Left ventricle myocardium inferior (tissue), 1 donor: ENCODE measurements around the gene PRKD2. TPM values are rescaled to one million over a fixed set of nuclear protein-coding genes. Genes with fewer than 3 reads are reported as not detected.

Source experiments
- DNase-seq: peaks from one replicate; pipeline ENCODE4 v3.0.0-alpha.2; 2020
- H3K27ac ChIP-seq: fragments of 200-600 bp; replicated peaks from 2 replicates; pipeline ENCODE4 v1.8.0; 2021
- H3K27me3 ChIP-seq: fragments of 200-600 bp; 2 replicates; pipeline ENCODE4 v1.8.0; 2021; ENCODE audit warnings: low read depth
- H3K36me3 ChIP-seq: fragments of 200-600 bp; 2 replicates; pipeline ENCODE4 v1.8.0; 2021
- H3K4me1 ChIP-seq: fragments of 200-600 bp; 2 replicates; pipeline ENCODE4 v1.8.0; 2021
- H3K4me3 ChIP-seq: fragments of 200-600 bp; 2 replicates; pipeline ENCODE4 v1.8.0; 2021; ENCODE audit warnings: mild to moderate bottlenecking, moderate library complexity
- H3K9me3 ChIP-seq: fragments of 200-600 bp; replicated peaks from 2 replicates; pipeline ENCODE4 v1.8.0; 2021
- intact Hi-C: fragments of 100-400 bp; cut with micrococcal nuclease; formaldehyde crosslinking; loops from one replicate; pipeline ENCODE4 v1.11.0; 2022
- total RNA-seq: library from RNA; stranded (reverse); fragmentation: NEBNext Ultra II Directional; extraction: Animal tissue kit (Norgen Biotek cat#: 25700); gene quantifications from one replicate; pipeline ENCODE4 v1.2.1, GENCODE V29; 2021
- TF ChIP-seq, protein P1 (sequence below): fragments of 200-600 bp; IDR thresholded peaks from 2 replicates; pipeline ENCODE4 v1.8.0; 2021; ENCODE audit warnings: antibody characterized with exemption, mild to moderate bottlenecking, borderline replicate concordance
- donor health status: DM: no; HTN: yes; CAD: no; lungs with severe emphysema.

The PRKD2 gene
- total RNA-seq, 1 donor from 2014 or later: 7.9 TPM

DNA sequence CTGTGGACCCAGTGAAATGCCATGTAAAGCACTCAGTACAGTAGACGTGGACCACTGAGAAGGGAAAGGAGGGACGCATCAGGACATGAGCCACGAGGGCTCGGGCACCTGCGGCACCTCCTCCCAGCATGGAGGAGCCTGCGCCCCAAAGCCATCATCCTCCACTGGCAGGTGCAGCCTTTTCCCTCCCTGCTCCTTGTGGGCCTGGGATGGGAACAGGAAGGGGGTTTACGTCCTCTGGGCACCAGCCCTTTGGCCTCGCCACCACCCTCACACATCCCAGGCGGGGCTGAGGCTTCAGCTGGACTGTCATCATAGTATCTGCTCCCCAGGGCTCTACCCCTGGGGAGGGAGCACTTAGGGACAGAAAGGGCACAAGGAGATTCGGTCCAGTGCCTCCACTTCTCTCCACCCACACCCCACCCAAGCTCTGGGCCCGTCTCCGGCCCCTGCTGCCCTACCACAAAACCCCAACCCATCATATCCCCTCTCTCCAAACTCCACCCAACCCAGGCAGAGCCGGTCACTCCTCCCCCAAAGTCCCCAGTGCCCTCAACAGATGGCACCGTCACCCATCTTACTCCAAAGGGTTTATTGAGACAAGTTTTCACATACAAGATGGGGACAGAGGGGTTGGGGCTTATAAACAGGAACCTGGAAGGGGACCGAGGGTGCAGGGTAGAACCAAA lies 2.2 kb upstream of the PRKD2 start:
- Histone ChIP-seq H3K27ac (peak overlapping the region; percentile 90), H3K27me3 (no peaks in the 10 kb centered on the region), H3K4me1 (peaks cover 48% of the 10 kb centered on the region), H3K9me3 (no peaks in the 10 kb centered on the region), H3K4me3 (no peak overlapping the region), H3K36me3 (peaks cover 45% of the 10 kb centered on the region)
- intact Hi-C loops: no loop called here
- no peak for DNase-seq
- TF ChIP-seq, protein P1, sequence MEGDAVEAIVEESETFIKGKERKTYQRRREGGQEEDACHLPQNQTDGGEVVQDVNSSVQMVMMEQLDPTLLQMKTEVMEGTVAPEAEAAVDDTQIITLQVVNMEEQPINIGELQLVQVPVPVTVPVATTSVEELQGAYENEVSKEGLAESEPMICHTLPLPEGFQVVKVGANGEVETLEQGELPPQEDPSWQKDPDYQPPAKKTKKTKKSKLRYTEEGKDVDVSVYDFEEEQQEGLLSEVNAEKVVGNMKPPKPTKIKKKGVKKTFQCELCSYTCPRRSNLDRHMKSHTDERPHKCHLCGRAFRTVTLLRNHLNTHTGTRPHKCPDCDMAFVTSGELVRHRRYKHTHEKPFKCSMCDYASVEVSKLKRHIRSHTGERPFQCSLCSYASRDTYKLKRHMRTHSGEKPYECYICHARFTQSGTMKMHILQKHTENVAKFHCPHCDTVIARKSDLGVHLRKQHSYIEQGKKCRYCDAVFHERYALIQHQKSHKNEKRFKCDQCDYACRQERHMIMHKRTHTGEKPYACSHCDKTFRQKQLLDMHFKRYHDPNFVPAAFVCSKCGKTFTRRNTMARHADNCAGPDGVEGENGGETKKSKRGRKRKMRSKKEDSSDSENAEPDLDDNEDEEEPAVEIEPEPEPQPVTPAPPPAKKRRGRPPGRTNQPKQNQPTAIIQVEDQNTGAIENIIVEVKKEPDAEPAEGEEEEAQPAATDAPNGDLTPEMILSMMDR: no peak

DNA sequence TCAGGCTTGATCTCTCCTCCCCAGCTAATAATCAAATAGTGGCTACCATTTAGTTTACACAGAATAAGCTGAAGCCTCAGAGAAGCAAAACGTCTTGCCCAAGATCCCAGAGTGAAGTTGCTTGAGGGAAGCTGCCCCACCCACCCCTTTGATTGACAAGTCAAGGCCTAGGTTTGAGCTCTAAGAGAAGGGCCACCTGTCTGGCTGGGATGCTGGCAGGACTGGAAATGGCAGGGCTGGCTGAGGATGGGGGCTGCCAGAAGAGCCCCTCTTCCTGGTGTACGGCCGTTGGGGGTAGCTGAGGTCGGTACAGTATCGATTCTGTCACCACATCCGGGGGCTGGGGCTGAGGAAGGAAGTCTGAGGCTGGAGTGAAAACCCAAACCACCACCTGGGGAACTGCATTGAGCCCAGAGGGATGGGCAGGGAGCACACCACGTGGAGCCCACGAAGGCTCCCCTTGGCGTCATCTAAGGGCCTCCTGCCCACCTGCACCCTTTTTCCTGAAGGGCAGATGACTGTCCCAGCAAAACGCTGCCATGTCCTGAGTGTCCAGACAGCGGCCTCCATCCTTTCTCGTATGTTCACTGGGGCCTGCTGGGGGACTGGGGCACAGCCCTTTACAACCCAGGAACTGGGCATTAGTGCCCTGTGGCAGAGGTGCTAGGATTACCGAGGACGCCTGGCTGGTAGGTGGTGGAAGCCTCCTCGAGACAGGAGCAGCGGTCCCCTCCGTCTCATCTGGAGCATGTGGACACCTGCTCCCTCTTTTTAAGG lies 1.4 kb upstream of the PRKD2 start:
- Histone ChIP-seq H3K27ac (peak overlapping the region; percentile 90), H3K36me3 (peaks cover 40% of the 10 kb centered on the region), H3K9me3 (no peaks in the 10 kb centered on the region), H3K27me3 (no peaks in the 10 kb centered on the region), H3K4me1 (peaks cover 55% of the 10 kb centered on the region), H3K4me3 (peak overlapping the region; percentile 87)
- intact Hi-C loops: no loop called here
- TF ChIP-seq, protein P1: no peak
- no peak for DNase-seq

DNA sequence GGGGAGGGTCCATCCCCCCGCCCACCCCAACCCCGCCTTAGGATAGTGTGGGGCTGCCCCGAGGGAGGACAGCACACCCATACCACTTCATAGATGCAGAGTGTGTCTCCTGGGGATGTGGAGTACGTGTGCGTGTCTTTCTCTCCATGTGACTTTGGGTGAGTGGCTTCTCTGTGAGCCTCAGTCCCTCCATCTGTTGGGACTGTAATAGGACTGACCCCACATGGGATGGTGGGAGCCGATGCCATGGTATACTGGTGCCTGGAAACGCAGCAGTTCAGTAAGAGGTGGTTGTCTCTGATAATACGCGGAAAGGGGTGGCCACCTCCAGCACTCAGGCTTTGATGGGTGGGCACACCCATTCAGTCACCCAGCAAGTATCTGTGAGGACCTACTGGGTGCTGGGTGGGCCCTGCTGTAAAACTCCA lies 816 bp upstream of the PRKD2 start:
- Histone ChIP-seq H3K27me3 (no peaks in the 10 kb centered on the region), H3K36me3 (peaks cover 34% of the 10 kb centered on the region), H3K27ac (peak overlapping the region; percentile 90), H3K9me3 (no peaks in the 10 kb centered on the region), H3K4me1 (peaks cover 61% of the 10 kb centered on the region), H3K4me3 (peak overlapping the region; percentile 87)
- TF ChIP-seq, protein P1: no peak
- intact Hi-C loops: no loop called here
- no peak for DNase-seq

DNA sequence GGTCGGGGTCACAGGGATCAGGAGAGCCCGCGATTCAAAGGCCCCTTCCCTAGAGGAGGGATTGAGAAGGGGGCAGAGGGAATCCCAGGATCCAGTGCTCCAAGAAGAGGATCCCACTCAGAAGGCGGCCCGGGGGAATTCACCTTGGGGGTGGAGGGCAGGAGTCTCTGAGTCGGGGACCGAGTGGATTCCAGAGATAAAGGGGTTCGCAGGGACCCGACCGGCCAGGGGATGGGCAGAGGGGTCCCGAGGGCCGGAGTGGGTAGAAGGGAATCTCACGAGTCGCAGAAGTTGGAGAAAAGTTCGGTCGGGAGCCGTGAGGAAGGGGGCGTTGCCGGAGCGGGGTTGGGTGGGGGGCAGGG lies 261 bp downstream of the PRKD2 start:
- H3K4me1 ChIP-seq: peaks cover 64% of the 10 kb centered on the region
- TF ChIP-seq, protein P1: no peak
- H3K36me3 ChIP-seq: peaks cover 23% of the 10 kb centered on the region
- H3K27me3 ChIP-seq: no peaks in the 10 kb centered on the region
- no peak for DNase-seq
- H3K9me3 ChIP-seq: no peaks in the 10 kb centered on the region
- peak overlapping the region; percentile 87 for H3K4me3 ChIP-seq
- peak overlapping the region; percentile 90 for H3K27ac ChIP-seq
- intact Hi-C loops: no loop called here

DNA sequence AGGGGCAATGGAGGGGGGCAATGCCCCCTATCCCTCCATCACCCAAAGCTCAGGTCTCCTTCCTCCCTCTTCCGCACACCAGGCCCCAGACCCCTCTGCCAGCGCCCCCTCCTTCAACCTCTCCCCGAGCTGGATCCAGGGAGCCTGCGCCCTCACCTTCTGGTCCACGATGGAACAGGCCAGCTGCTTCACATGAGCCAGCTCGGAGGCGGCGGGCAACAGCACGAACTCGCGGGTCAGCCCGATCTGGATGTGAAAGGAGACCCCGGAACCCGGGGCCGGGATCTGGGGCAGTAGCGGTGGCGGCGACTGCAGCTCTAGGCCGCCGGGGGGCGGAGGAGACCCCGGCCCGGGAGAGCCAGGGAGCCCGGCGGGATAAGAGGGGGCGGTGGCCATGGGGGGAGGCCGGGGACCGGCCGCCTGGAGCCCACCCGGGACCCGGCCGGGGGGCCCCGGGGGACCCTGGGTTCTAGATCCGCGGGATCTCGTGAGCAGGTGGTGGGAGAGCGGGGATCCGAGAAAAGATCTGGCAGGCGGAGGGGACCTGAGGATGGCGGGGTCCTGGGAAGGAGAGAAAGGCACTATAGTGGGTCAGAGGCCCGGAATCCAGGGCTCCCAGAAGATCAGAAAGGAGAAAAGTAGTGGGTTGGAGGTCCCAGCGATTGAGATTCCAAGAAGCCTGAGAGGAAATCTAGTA lies 791 bp downstream of the PRKD2 start:
- intact Hi-C loops: no loop called here
- Histone ChIP-seq H3K36me3 (peaks cover 19% of the 10 kb centered on the region), H3K4me3 (peak overlapping the region; percentile 87), H3K9me3 (no peaks in the 10 kb centered on the region), H3K4me1 (peaks cover 64% of the 10 kb centered on the region), H3K27ac (peak overlapping the region; percentile 90), H3K27me3 (no peaks in the 10 kb centered on the region)
- TF ChIP-seq, protein P1: no peak
- DNase-seq: no peak
